ENCODE results near the gene RRH. TPM values are rescaled to one million over a fixed set of nuclear protein-coding genes. Genes with fewer than 3 reads are reported as not detected.

RRH gene
- total RNA-seq, 1 donor from 2014 or later: not detected

DNA sequence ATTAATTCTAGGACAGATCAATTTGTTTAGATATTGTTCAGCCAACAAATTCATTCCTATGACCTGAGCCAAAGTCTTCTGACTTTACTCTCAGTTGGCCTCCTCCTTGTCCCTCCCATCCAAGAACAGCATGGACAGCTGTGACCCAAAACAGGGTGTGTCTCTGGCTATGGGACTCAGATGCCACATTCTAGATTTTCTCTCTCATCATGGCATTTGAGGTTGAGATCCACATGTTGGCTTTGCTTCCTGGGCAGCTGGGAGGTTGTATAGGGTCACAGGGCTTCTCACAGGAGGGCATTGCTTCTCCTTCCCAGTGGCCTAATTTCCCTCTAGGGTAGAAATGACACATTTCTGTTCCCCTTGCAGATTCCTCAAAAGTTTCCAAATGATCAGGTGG, 62.3 kb downstream of the RRH start:
- intact Hi-C loops (cut with DNase I): no loop called here
- TF ChIP-seq, protein P1, sequence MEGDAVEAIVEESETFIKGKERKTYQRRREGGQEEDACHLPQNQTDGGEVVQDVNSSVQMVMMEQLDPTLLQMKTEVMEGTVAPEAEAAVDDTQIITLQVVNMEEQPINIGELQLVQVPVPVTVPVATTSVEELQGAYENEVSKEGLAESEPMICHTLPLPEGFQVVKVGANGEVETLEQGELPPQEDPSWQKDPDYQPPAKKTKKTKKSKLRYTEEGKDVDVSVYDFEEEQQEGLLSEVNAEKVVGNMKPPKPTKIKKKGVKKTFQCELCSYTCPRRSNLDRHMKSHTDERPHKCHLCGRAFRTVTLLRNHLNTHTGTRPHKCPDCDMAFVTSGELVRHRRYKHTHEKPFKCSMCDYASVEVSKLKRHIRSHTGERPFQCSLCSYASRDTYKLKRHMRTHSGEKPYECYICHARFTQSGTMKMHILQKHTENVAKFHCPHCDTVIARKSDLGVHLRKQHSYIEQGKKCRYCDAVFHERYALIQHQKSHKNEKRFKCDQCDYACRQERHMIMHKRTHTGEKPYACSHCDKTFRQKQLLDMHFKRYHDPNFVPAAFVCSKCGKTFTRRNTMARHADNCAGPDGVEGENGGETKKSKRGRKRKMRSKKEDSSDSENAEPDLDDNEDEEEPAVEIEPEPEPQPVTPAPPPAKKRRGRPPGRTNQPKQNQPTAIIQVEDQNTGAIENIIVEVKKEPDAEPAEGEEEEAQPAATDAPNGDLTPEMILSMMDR (IDR thresholded peaks at IDR 0.05): no peak

More for the DNA sequence above, 62.3 kb downstream of the RRH start:
- Histone ChIP-seq H3K4me1 (no peaks in the 10 kb centered on the region), H3K27ac (no peak overlapping the region), H3K9me3 (no peaks in the 10 kb centered on the region), H3K27me3 (ENCODE audit: low read depth) (no peaks in the 10 kb centered on the region), H3K36me3 (no peaks in the 10 kb centered on the region), H3K4me3 (no peak overlapping the region)
- ATAC-seq (no peak), DNase-seq (no peak)

Other genes starting within 250 kb of the RRH start
- 22.5 TPM for gene CASP6, start 124.5 kb upstream of the RRH start, total RNA-seq
- 32.0 TPM for gene PLA2G12A, start 97.9 kb upstream of the RRH start, total RNA-seq
- 54.8 TPM for gene CFI, start 26.0 kb upstream of the RRH start, total RNA-seq
- 10.0 TPM for gene GAR1, start 12.2 kb upstream of the RRH start, total RNA-seq
- 0.12 TPM for gene LRIT3, start 20.1 kb downstream of the RRH start, total RNA-seq
- gene EGF, start 84.9 kb downstream of the RRH start, total RNA-seq: 3.5 TPM

Measured in lower lobe of right lung (tissue), 2 donors.